Tibial artery (tissue), 4 donors: ENCODE data around the gene SEPHS1.

Experiments used
- DNase-seq, 2 donors: peaks; one replicate each; pipeline ENCODE4 v3.0.0-alpha.2; 2019
- H3K27ac ChIP-seq, 2 donors: fragments of 200-600 bp; sonication (generic) in 1 of 2; 1 replicate in 1 of 2; 2 replicates in 1 of 2; pipeline ENCODE4 v1.5.1; 2018 to 2019; ENCODE audit warnings: mild to moderate bottlenecking in 1 of 2
- H3K27me3 ChIP-seq, 2 donors: fragments of 200-600 bp; sonication (generic) in 1 of 2; one replicate each; pipeline versions ENCODE4 v1.5.1 to v1.6.0; 2016 to 2019
- H3K36me3 ChIP-seq, 3 donors: fragments of 200-600 bp; sonication (generic) in 2 of 3; one replicate each; pipeline ENCODE4 v1.5.1; 2016 to 2019; ENCODE audit warnings: mild to moderate bottlenecking in 2 of 3
- H3K4me1 ChIP-seq, 4 donors: fragments of 200-600 bp; sonication (generic) in 2 of 4; 1 replicate in 3 of 4; 2 replicates in 1 of 4; pipeline ENCODE4 v1.5.1; 2016 to 2019
- H3K4me3 ChIP-seq, 2 donors: fragments of 200-600 bp; sonication (generic) in 1 of 2; 1 replicate in 1 of 2; 2 replicates in 1 of 2; pipeline ENCODE4 v1.5.1; 2018 to 2019; ENCODE audit warnings: mild to moderate bottlenecking in 2 of 2
- H3K9me3 ChIP-seq, 3 donors: fragments of 200-600 bp; sonication (generic) in 1 of 3; one replicate each; pipeline ENCODE4 v1.5.1; 2016 to 2019
- CTCF ChIP-seq, 2 experiments: fragments of 200-600 bp in 1 of 2; fragments of 450-650 bp in 1 of 2; IDR thresholded peaks; one replicate each; pipeline ENCODE4 v1.5.1; 2017 to 2019; ENCODE audit warnings: antibody characterized with exemption in 2 of 2, mild to moderate bottlenecking in 1 of 2, moderate library complexity in 1 of 2
- intact Hi-C: fragments of 100-400 bp; cut with DNase I; formaldehyde crosslinking; loops from one replicate; pipeline ENCODE4 v1.15.0; 2023; ENCODE audit warnings: low total_unique reads

SEPHS1 gene

GRCh38 chr10:13338390-13339110 lies 9.5 kb downstream of the SEPHS1 start:
- Histone ChIP-seq H3K36me3 (peaks cover 24 to 48% (median 33%) of the 10 kb centered on the region in 3 donors), H3K27me3 (no peaks in the 10 kb centered on the region), H3K27ac (no peak overlapping the region), H3K9me3 (no peaks in the 10 kb centered on the region), H3K4me1 (peaks cover 0 to 11% (median 7%) of the 10 kb centered on the region in 4 donors), H3K4me3 (no peak overlapping the region)
- TF ChIP-seq CTCF (IDR thresholded peaks at IDR 0.05) = no peak
- intact Hi-C loops = no loop called here
- DNase-seq = no peak

- no peaks in the 10 kb centered on the region for H3K27me3 ChIP-seq
- no peak for TF ChIP-seq CTCF (IDR thresholded peaks at IDR 0.05)
- H3K4me3 ChIP-seq = no peak overlapping the region
- H3K4me1 ChIP-seq = peaks cover 0 to 8% (median 3%) of the 10 kb centered on the region in 4 donors
- peaks cover 31 to 56% (median 40%) of the 10 kb centered on the region in 3 donors for H3K36me3 ChIP-seq
- no peaks in the 10 kb centered on the region for H3K9me3 ChIP-seq
- no peak for DNase-seq
- intact Hi-C loops = no loop called here
- H3K27ac ChIP-seq = no peak overlapping the region
Observed at GRCh38 chr10:13337827-13338196, 10.3 kb downstream of the SEPHS1 start.

GRCh38 chr10:13337128-13337826 lies 10.8 kb downstream of the SEPHS1 start:
- Histone ChIP-seq H3K27me3 (no peaks in the 10 kb centered on the region), H3K4me3 (no peak overlapping the region), H3K27ac (no peak overlapping the region), H3K4me1 (peaks cover 0 to 4% (median 0%) of the 10 kb centered on the region in 4 donors), H3K9me3 (no peaks in the 10 kb centered on the region), H3K36me3 (peaks cover 37 to 61% (median 46%) of the 10 kb centered on the region in 3 donors)
- no peak for DNase-seq
- intact Hi-C loops = no loop called here
- TF ChIP-seq CTCF (IDR thresholded peaks at IDR 0.05) = no peak

- intact Hi-C loops = no loop called here
- H3K27me3 ChIP-seq = no peaks in the 10 kb centered on the region
- peaks cover 51 to 75% (median 60%) of the 10 kb centered on the region in 3 donors for H3K36me3 ChIP-seq
- H3K27ac ChIP-seq = no peak overlapping the region
- no peaks in the 10 kb centered on the region for H3K9me3 ChIP-seq
- no peak overlapping the region for H3K4me3 ChIP-seq
- no peak for DNase-seq
- peaks cover 0 to 4% (median 0%) of the 10 kb centered on the region in 4 donors for H3K4me1 ChIP-seq
- no peak for TF ChIP-seq CTCF (IDR thresholded peaks at IDR 0.05)
Observed at GRCh38 chr10:13335881-13336280, 12.2 kb downstream of the SEPHS1 start.

GRCh38 chr10:13334556-13334955 lies 13.5 kb downstream of the SEPHS1 start:
- DNase-seq = no peak
- intact Hi-C loops = no loop called here
- H3K27me3 ChIP-seq = no peaks in the 10 kb centered on the region
- H3K4me3 ChIP-seq = no peak overlapping the region
- no peaks in the 10 kb centered on the region for H3K9me3 ChIP-seq
- no peaks in the 10 kb centered on the region for H3K4me1 ChIP-seq
- no peak for TF ChIP-seq CTCF (IDR thresholded peaks at IDR 0.05)
- H3K27ac ChIP-seq = no peak overlapping the region
- peaks cover 64 to 88% (median 68%) of the 10 kb centered on the region in 3 donors for H3K36me3 ChIP-seq
